Muscle of arm (tissue), 12 donors: ENCODE measurements around the gene MAGI1. TPM values are rescaled to one million over a fixed set of nuclear protein-coding genes. Genes with fewer than 3 reads are reported as not detected.

ENCODE experiments used
- DNase-seq: peaks from one replicate; pipeline ENCODE4 v3.0.0-alpha.2; 2013
- polyA plus RNA-seq, 12 donors: library from polyadenylated mRNA; unstranded; fragments of 120-200 nt; gene quantifications; one replicate each; pipeline ENCODE4 v1.2.1, GENCODE V29; 2013; ENCODE audit not compliant: insufficient read length in 12 of 12

The MAGI1 gene
- polyA plus RNA-seq, 12 donors: 10.7 to 34.9 (median 14.0) TPM; not detected in 1

- no peak for DNase-seq
Observed at GRCh38 chr3:65432388-65433003, 606.2 kb downstream of the MAGI1 start.

DNA sequence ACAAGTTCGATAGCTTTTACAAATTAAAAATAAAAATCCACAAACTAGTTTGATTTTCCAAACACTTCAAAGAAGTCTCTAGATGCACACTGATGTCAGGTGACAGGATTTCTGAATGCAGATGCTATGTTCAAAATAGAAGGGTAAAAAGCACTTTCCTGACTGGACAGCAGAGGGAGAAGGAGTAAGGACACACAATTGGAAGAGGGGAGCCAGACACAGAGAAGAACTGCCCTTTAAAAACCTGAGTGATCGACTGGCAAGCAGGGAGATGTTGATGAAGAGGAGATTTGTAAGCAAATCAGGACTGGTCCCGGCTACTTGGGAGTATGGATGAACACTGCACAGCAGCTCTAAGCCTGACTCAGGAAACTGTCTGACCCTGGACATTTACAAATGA is 612.8 kb downstream of the MAGI1 start:
- no peak for DNase-seq

- no peak for DNase-seq
Observed at GRCh38 chr3:65422154-65422553, 616.6 kb downstream of the MAGI1 start.

DNA sequence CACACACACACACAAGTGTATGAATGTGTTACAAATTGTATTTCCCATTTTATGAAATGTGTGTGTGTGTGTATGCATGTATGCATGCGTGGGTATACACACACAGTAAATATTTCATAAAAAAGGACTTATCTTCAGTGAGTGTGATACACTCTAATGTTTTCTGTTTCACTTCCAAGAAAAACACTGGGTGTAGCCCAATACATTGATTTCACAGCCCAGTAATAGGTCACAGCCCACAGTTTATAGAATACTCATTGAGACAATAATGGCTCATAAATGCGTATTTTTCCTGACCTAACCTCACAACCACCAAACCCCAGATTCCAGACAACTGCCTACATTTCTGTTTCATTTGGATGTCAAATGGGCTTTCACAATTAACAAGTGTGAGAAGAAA is 619.5 kb downstream of the MAGI1 start:
- DNase-seq: no peak

- DNase-seq: no peak
Observed at GRCh38 chr3:65413891-65414290, 624.8 kb downstream of the MAGI1 start.

DNA sequence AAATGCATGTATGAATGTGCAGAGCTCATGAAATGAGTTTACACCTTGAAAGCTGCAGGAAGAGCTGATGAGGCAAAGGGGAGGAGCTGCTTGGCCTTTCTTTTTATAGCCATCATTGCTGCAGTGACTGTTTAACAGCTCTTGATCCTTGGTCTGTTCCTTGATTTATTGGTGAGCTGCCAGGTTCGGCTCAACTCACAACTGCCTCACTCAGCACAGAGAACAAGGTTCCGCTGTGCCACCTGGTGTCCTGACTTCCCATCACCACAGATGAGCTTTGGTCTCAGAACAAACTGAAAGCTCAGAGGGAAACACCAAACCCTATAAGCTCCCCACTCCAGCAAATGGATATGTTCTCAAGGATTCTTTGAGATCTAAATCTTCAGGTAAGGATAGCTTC is 626.1 kb downstream of the MAGI1 start:
- DNase-seq: peak; percentile 30

GRCh38 chr3:65411367-65411766 is 627.4 kb downstream of the MAGI1 start:
- DNase-seq: no peak

GRCh38 chr3:65409176-65409569 is 629.5 kb downstream of the MAGI1 start:
- no peak for DNase-seq

- no peak for DNase-seq
Observed at GRCh38 chr3:65408531-65409175, 630.1 kb downstream of the MAGI1 start.

DNA sequence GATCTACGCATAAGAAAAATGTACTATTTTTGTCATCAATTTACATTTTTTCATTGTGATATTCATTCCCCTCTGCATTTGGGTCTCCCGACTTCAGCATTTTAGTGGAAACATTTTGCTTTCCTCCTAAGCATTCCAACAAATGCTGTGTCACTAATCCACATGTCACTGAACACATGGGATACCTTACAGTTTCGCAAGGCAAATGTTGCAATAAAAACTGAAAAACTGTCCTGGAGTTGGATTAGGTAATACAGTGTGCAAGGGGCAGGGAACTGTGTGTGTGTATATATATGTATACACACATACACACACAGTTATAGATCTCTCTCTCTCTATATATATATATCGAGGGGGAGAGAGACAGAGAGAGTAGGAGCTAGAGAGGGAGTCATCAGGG is 632.2 kb downstream of the MAGI1 start:
- DNase-seq: no peak

DNA sequence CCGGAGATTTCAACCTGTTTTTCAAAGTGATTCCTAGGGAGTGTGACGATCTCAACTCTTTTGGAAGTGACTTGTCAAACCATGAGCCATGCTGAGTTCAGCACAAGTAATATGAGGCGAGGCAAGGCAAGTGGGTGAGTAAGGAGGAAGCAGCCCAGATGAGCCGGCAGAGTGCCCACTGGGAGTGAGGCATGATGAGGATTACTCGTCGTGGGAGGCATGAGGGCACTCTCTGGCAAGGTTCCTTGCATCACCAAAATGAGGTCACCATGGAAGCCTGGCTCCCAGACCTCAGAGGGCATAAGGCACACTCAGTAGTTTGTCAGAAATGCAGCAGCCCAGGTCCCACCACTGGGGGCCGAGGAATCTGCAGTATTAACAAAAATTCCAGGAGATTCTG is 636.1 kb downstream of the MAGI1 start:
- no peak for DNase-seq

GRCh38 chr3:65401359-65402305 is 637.1 kb downstream of the MAGI1 start:
- peak; percentile 54 for DNase-seq

- no peak for DNase-seq
Observed at GRCh38 chr3:65400899-65401298, 637.8 kb downstream of the MAGI1 start.

GRCh38 chr3:65398953-65399352 is 639.8 kb downstream of the MAGI1 start:
- no peak for DNase-seq

GRCh38 chr3:65396078-65396477 is 642.6 kb downstream of the MAGI1 start:
- no peak for DNase-seq

GRCh38 chr3:65391068-65391467 is 647.6 kb downstream of the MAGI1 start:
- no peak for DNase-seq

- no peak for DNase-seq
Observed at GRCh38 chr3:65385805-65386204, 652.9 kb downstream of the MAGI1 start.

GRCh38 chr3:65381496-65382010 is 657.2 kb downstream of the MAGI1 start:
- no peak for DNase-seq

GRCh38 chr3:65379223-65379622 is 659.5 kb downstream of the MAGI1 start:
- DNase-seq: no peak

DNA sequence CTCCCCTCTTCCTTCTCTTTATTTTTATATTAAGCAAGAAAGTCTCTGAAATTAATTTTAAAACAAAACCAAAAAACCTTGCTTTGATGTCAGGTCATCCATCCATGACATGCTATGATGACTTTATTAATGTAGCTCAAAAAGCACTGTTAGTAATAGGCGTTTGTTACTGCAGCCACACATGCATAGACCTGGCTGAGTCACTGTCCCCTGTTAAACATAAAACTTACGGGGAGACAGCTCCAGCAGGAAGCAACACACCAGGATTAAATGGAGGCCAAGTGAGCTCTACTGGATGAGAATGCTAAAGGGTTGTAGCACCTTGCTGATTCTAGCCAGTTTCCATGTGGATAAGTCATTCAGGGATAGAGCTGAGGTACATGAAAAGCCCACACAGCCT is 661.1 kb downstream of the MAGI1 start:
- DNase-seq: no peak

DNA sequence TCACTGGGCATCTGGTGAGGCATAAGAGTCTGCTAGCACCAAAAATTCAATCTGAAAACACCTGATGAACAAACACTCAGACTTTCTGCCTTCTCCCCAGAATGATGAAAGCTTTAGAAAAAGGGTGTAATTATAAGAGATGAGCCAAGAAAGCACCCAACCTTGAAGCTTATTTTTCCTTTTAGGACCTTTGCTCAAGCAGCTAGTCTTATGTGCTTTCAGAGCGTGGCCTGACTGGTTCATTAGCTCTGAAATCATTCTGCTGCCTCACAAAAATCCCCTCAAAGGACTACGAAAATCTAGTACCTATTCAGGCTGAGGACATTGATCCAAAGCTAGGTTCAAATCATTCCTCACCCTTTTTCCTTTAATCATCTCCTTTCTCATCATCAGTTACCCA is 662.3 kb downstream of the MAGI1 start:
- no peak for DNase-seq

DNA sequence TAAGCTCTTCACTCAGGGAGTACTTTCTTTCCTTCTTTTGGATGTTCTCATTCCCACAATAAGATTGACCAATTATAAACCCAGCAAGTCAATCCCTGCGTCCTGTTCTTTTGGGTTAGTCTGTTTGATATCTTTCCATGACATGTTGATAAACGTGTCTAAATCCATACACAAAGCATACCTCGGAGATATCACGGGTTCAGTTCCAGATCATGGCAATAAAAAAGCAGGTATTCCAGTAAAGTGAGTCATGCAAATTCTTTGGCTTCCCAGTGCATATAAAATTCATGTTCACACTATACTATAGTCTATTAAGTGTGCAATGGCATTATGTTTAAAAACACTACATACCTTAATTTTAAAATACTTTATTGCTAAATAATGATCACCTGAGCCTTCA is 667.7 kb downstream of the MAGI1 start:
- no peak for DNase-seq

GRCh38 chr3:65368866-65369265 is 669.9 kb downstream of the MAGI1 start:
- DNase-seq: no peak
